GM21786 (cell line): Measurements from ENCODE around the gene EXOSC10.

ENCODE experiments used
- ATAC-seq: cut with Tn5 transposase; IDR thresholded peaks from one replicate; pipeline ENCODE4 v1.9.1; 2021; ENCODE audit not compliant: unreplicated experiment

EXOSC10 gene

DNA sequence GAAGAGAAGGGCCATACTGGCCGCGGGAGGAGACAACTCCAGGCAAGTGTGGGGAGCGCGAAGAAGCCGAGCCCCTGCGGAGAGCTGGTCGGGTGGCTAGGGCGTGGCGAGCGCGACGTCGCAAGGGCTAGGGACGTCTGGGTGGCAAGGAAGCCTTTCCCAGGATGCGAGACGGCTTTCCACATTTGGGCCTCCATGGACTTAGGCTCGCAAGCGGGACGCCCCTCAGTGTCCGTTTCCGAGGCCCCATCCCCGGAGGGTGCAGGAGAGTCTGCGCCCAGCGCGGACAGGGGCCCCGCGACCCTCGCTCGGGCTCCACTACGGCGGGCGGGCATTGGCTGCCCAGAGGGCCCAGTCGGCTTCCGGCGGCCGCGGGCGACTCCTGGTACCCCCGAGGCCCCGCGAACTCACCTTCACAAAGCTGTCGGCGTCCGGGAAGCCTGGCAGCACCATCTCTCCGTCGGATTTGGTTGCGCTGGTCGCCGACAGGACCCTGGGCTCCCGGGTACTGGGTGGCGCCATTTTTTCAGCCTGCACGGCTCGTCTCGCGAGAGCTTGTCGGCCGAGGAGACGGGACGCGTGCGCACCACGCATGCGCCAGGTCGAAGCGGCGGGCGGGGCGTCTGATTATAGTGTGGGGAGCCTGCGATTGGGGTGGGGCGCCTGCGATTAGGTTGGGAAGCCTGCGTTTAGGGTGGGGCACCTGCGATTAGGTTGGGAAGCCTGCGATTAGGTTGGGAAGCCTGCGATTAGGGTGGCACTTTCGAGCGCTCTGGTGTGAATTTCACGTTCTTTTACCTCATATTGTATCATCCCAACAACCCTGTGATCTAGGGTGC, at the start of gene EXOSC10:
EXOSC10 (minus strand) TSS at position 560 of the 839 bp plus-strand sequence; CDS start at position 522, 38 bp downstream.
- ATAC-seq = peak; percentile 86

DNA sequence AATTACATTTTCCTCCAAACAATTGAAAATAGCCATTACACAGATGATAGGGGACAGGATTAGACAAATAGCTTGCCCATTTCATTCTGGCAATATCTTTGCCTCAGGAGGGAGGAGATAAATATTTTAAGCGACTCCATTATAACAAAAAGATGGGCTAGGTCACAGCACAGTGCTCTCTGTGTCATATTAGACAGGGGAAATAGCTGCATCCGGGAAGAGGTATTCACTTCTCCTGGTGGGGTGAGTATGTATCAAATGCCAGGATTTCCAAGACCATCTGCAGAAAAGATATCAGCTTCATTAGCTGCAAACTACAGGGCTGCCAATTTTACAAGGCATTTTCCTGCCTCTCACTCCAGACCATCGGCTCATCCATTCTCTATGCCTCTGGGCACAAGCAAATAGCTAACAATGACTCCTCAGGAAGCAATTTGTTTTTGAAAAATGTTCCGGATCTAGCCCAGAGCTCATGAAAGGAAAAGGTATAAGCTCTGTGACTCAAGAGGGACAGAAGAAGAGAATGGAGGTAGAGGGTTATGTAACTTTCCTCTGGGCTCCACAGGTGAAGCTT, 47.6 kb upstream of the EXOSC10 start:
- ATAC-seq = no peak

DNA sequence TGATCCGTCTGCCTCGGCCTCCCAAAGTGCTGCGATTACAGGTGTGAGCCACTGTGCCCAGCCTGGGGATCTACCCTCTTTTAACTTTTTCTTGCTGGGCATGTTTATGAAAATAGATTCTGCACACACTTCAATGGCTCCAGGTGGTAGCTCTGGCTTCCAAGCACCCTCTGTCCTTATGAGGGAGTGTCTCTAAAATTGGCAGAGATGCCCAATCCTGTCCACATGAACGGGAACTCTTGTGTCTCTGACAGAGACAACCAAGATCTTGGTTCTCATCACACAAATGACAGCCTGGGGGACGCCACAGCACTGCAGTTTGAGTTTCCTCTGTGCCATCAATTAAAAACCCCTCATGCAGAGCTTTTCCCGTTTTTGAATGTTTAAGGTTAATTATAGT, 46.1 kb upstream of the EXOSC10 start:
- no peak for ATAC-seq

- ATAC-seq = no peak
Measured at GRCh38 chr1:11144570-11145256, 45.0 kb upstream of the EXOSC10 start.

DNA sequence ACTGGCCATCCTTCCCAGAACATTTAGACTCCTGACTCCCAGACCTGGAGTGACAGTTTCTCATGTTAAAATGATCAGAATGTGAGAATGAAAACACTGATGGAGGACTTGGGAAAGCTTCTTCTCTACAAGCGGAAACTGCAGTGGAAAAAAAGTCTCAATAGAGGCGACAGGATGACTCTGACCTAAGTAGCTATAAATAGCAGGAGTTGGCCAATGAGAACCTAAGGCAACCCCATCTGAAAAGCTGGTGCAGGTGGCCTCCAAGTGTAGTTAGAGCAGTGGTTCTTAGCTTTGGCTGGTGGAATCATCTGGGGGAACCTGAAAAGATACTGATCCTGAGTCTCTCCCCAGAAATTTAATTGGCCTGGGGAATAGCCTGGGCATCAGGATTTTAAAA, 44.2 kb upstream of the EXOSC10 start:
- ATAC-seq = no peak

- no peak for ATAC-seq
Measured at GRCh38 chr1:11143401-11143800, 43.7 kb upstream of the EXOSC10 start.

- no peak for ATAC-seq
Measured at GRCh38 chr1:11142618-11143391, 43.1 kb upstream of the EXOSC10 start.

DNA sequence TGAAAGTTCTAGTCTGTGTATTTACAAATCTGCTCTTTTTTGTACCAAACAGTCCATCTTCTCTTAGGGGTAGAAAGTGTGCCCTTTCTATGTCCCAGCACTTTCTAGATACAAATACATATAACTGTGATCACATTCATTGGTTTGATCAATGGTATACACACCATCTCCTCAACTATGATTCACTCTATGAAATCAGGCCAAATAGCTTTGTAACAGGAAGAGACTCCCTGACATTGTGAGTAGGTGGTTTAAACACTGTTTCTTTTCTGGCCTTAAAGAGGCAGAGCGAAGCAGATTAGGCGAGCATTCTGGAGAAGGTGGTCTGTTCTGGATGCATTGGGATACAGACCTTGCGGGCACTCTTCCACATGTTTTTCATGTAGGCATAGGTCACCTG, 39.3 kb upstream of the EXOSC10 start:
- no peak for ATAC-seq

DNA sequence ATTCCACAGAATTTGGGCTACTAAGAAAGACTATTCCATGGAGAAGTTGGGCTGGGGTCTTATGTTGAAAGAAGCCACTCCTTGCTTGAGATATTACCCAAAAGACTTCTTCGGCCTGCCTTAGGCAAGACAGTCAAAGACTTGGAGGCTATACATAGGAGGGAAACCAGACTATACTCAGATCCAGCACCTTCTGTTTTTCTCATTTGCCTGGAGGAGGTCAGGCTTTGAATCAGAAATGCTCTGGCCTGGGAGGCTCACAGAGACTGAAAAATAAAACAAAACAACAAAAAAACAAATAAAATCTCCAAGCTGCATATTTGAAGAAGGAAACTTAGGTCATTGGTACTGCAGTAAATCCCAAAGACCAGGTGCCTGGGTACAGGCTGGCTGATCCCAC, 38.4 kb upstream of the EXOSC10 start:
- no peak for ATAC-seq

DNA sequence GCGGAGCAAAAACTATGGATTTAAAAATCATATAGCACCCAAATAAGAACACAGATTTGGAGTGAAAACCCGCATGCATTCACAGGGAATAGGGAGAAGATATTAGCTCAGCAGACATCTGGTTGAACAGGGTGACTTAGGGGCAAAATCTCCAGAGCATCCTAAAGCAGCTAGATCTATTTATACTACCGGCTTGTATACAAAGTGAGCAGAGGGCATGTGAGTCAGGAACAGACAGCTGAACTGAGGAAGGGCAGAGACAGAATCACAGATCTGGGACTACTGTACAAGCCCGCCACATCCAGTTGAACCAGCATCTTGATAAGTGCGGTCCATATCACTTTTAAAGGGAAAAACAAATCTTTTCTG, 35.2 kb upstream of the EXOSC10 start:
- ATAC-seq = no peak

DNA sequence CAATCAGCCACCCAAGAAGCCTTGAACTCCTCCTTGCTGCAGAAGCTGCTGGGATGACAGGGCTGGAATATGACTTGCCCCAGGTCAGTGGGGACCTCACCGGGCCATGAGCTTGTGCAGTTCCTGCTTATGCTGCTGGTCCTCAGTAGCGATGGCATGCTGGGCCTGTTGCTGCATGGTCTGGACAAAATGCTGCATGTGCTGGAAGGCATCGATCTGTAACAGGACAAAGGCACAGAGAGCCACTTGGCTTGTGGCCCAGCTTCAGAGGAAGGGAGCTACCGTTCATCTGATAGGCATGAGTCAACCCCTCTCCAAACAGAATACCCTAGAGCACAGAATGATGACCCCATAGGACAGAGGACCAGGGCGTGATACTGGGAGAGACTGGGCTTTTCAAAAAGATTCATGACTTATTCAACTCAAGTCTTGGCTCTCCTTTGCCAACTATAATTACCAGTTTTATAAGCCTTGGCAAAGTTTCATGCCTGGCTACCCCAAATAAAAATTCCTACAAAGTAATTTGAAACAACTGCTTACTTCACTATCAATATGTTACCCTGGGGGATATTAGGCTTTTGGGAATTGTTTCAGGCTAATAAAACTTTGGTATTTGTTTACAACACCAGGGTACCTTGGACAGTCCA, 34.7 kb upstream of the EXOSC10 start:
- no peak for ATAC-seq

- ATAC-seq = no peak
Measured at GRCh38 chr1:11132563-11133293, 33.1 kb upstream of the EXOSC10 start.

DNA sequence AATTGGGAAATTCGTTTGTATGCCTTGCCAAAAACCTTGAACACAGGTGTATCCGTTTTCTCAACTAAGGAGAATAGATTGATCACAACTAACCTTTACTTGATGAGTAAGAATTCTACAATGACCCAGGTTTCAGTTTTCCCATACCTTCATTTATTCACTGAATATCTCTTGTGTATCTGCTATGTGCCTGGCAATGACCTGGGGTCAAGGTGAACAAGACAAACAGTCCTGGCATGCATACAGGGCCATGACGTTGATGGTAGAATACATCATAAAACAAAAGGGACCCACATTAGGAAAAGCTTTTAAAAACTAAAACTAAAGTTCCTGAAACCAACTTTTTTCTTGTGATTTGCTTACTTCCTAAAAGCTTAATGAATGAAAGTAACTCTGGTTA, 32.1 kb upstream of the EXOSC10 start:
- ATAC-seq = no peak

DNA sequence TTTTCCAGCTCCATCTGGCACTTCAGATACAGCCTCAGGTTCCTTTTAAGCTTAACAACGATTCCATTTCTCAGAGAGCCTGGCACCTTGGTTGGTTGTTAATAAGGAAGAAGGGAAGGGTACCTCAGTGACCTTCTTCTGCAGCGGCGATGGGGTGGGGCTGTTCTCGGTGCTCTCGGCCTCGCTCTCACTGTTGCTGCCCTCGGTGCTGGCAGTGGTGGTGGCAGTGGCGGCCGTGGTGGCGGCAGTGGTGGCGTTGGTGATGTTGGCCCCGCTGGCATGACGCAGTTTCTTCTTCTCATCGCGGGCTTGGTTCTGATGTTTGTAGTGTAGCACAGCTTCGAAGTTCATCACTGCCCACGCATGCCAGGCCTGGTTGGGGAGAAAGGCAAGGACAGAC, 30.7 kb upstream of the EXOSC10 start:
- no peak for ATAC-seq

- no peak for ATAC-seq
Measured at GRCh38 chr1:11129649-11130390, 30.2 kb upstream of the EXOSC10 start.

DNA sequence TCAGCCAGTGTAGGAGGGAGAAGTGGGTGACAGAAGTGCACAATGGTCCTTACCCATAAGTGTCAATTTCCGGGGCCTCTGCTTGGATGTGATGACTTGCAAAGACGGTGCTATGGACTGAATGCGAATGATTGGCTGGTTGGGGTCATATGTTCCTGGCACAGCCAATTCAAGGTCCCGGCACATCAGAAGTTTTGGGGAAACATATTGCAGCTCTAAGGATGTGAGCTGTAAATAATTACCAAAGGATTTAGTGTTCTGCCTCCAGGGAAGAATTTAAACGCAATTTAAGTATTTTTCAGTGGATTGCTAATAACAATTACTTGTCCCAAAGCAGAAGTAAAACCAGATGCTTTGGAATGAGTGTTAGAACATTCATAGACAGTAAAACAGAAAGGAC, 26.9 kb upstream of the EXOSC10 start:
- ATAC-seq = no peak

- no peak for ATAC-seq
Measured at GRCh38 chr1:11125931-11126330, 26.3 kb upstream of the EXOSC10 start.

- ATAC-seq = no peak
Measured at GRCh38 chr1:11124965-11125364, 25.3 kb upstream of the EXOSC10 start.

DNA sequence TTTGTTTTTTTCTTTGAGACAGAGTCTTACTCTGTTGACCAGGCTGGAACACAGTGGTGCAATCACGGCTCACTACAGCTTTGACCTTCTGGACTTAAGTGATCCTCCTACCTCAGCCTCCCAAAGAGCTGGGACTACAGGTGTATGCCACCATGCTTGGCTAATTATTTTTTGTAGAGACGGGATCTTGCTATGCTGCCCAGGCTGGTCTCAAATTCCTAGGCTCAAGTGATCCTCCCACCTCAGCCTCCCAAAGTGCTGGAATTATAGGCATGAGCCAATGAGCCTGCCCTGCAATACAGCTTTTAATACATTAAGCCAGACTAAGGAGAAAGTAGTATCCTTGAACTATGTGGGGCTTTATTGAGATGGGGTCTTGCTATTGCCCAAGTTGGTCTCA, 16.6 kb upstream of the EXOSC10 start:
- ATAC-seq = no peak

DNA sequence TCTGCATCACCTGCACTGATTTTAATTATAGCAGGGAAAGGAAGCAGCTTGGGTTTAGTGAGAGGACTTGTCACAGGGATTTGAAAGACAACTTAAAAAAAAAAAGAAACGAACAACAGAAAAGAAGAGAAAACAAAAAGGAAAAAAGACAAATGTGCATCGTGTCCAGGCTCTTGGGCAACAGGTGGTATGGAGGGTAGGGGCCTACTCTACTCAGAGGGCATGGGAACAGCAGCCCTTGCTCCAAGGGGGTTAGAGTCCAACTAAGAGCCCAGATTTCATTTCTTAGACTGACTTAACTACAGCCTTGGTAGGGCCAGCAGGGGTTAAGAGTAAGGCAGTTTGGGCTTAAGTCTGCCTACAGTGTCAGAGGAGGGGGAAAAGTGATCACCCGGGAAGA, 15.3 kb upstream of the EXOSC10 start:
- no peak for ATAC-seq
